Neural progenitor cell (in vitro differentiated cells): ENCODE data around the gene MCF2L2. TPM values are rescaled to one million over a fixed set of nuclear protein-coding genes. Genes with fewer than 3 reads are reported as not detected.

Experiments used
- DNase-seq: peaks from one replicate; pipeline ENCODE4 v3.0.0-alpha.2; 2016; ENCODE audit warnings: low spot score
- H2AFZ ChIP-seq: fragments of 200-600 bp; sonication (generic); replicated peaks from 2 replicates; pipeline ENCODE4 v1.6.1; 2016; ENCODE audit warnings: antibody characterized with exemption
- H3F3A ChIP-seq: fragments of 200-600 bp; sonication (generic); 2 replicates; pipeline ENCODE4 v1.6.1; 2016; ENCODE audit warnings: antibody characterized with exemption, low read depth
- H3K27ac ChIP-seq: fragments of 200-600 bp; sonication (generic); 2 replicates; pipeline ENCODE4 v1.5.1; 2016; ENCODE audit warnings: mild to moderate bottlenecking
- H3K27me3 ChIP-seq: fragments of 200-600 bp; sonication (generic); 2 replicates; pipeline ENCODE4 v1.6.1; 2016; ENCODE audit warnings: mild to moderate bottlenecking, moderate library complexity
- H3K36me3 ChIP-seq: fragments of 200-600 bp; sonication (generic); 2 replicates; pipeline ENCODE4 v1.5.1; 2016
- H3K4me1 ChIP-seq: fragments of 200-600 bp; sonication (generic); 2 replicates; pipeline ENCODE4 v1.6.1; 2016; ENCODE audit warnings: mixed run types
- H3K4me2 ChIP-seq: fragments of 200-600 bp; sonication (generic); 2 replicates; pipeline ENCODE4 v1.6.1; 2016
- H3K4me3 ChIP-seq: fragments of 200-600 bp; sonication (generic); 2 replicates; pipeline ENCODE4 v1.5.1; 2016
- H3K79me2 ChIP-seq: fragments of 200-600 bp; sonication (generic); 2 replicates; pipeline ENCODE4 v1.6.1; 2016; ENCODE audit warnings: low read depth
- H3K9ac ChIP-seq: fragments of 200-600 bp; sonication (generic); 2 replicates; pipeline ENCODE4 v1.6.1; 2016
- H3K9me3 ChIP-seq: fragments of 200-600 bp; sonication (generic); 2 replicates; pipeline ENCODE4 v1.5.1; 2016; ENCODE audit warnings: low read depth
- H4K20me1 ChIP-seq: fragments of 200-600 bp; sonication (generic); 2 replicates; pipeline ENCODE4 v1.6.1; 2016; ENCODE audit warnings: low read depth
- H3K27ac Mint-ChIP-seq: 3 replicates; pipeline ENCODE4 v1.8.0; 2021; ENCODE audit warnings: mixed read lengths
- H3K27me3 Mint-ChIP-seq: 2 replicates; pipeline ENCODE4 v1.8.0; 2022; ENCODE audit warnings: low read depth, mild to moderate bottlenecking, inconsistent platforms, moderate library complexity, mixed read lengths; ENCODE audit not compliant: insufficient read depth
- H3K36me3 Mint-ChIP-seq: 3 replicates; pipeline ENCODE4 v1.8.0; 2021; ENCODE audit warnings: mixed read lengths
- H3K4me1 Mint-ChIP-seq: 3 replicates; pipeline ENCODE4 v1.8.0; 2021; ENCODE audit warnings: mixed read lengths
- H3K4me3 Mint-ChIP-seq: 3 replicates; pipeline ENCODE4 v1.8.0; 2021; ENCODE audit warnings: mild to moderate bottlenecking, moderate library complexity, mixed read lengths
- H3K9me3 Mint-ChIP-seq: 3 replicates; pipeline ENCODE4 v1.8.0; 2020; ENCODE audit warnings: mixed read lengths
- CTCF ChIP-seq: fragments of 200-600 bp; sonication (generic); IDR thresholded peaks from 2 replicates; pipeline ENCODE4 v1.5.1; 2017; ENCODE audit warnings: antibody characterized with exemption, mild to moderate bottlenecking
- EZH2 ChIP-seq: fragments of 200-600 bp; sonication (generic); IDR thresholded peaks from 2 replicates; pipeline ENCODE4 v1.6.1; 2017; ENCODE audit warnings: antibody characterized with exemption, mild to moderate bottlenecking, moderate library complexity
- EZH2phosphoT487 ChIP-seq: fragments of 200-600 bp; sonication (generic); IDR thresholded peaks from 2 replicates; pipeline ENCODE4 v1.6.1; 2017; ENCODE audit warnings: antibody characterized with exemption
- total RNA-seq: library from RNA; depleted of rRNA; stranded (reverse); fragments of >200 nt; gene quantifications from 2 replicates; pipeline ENCODE4 v1.2.3, GENCODE V29; 2015; ENCODE audit warnings: low replicate concordance

MCF2L2 gene
- total RNA-seq, 1 donor from 2014 or later, result 11.1 TPM

- no peaks in the 10 kb centered on the region for H3K9me3 Mint-ChIP-seq
- no peaks in the 10 kb centered on the region for H3K36me3 Mint-ChIP-seq
- H3K79me2 ChIP-seq, result no peaks in the 10 kb centered on the region
- no peaks in the 10 kb centered on the region for H3K27me3 Mint-ChIP-seq
- no peak overlapping the region for H3K9ac ChIP-seq
- no peak overlapping the region for H3K4me3 Mint-ChIP-seq
- H3K4me1 ChIP-seq, result peaks cover 10% of the 10 kb centered on the region
- peaks cover 13% of the 10 kb centered on the region for H3F3A ChIP-seq
- H3K4me1 Mint-ChIP-seq, result peaks cover 6% of the 10 kb centered on the region
- H2AFZ ChIP-seq, result no peak overlapping the region
- TF ChIP-seq EZH2, result no peak
- no peak for TF ChIP-seq EZH2phosphoT487
- H3K9me3 ChIP-seq, result no peaks in the 10 kb centered on the region
- no peaks in the 10 kb centered on the region for H4K20me1 ChIP-seq
- no peak overlapping the region for H3K27ac ChIP-seq
- no peak overlapping the region for H3K27ac Mint-ChIP-seq
- H3K4me2 ChIP-seq, result no peak overlapping the region
- H3K27me3 ChIP-seq, result no peaks in the 10 kb centered on the region
- DNase-seq, result no peak
- H3K4me3 ChIP-seq, result no peak overlapping the region
- H3K36me3 ChIP-seq, result no peaks in the 10 kb centered on the region
Observed at GRCh38 chr3:183475016-183475763, 46.8 kb upstream of the MCF2L2 start.

GRCh38 chr3:183473969-183474368, 45.5 kb upstream of the MCF2L2 start:
- H3K27ac Mint-ChIP-seq, result no peak overlapping the region
- Histone ChIP-seq H3F3A (peaks cover under 1% of the 10 kb centered on the region), H3K27me3 (no peaks in the 10 kb centered on the region), H3K36me3 (no peaks in the 10 kb centered on the region), H3K4me1 (peaks cover 1% of the 10 kb centered on the region), H3K9me3 (no peaks in the 10 kb centered on the region), H4K20me1 (no peaks in the 10 kb centered on the region), H2AFZ (no peak overlapping the region), H3K27ac (no peak overlapping the region), H3K4me3 (no peak overlapping the region), H3K79me2 (no peaks in the 10 kb centered on the region), H3K9ac (no peak overlapping the region), H3K4me2 (no peak overlapping the region)
- no peaks in the 10 kb centered on the region for H3K27me3 Mint-ChIP-seq
- no peaks in the 10 kb centered on the region for H3K36me3 Mint-ChIP-seq
- no peaks in the 10 kb centered on the region for H3K9me3 Mint-ChIP-seq
- H3K4me1 Mint-ChIP-seq, result peaks cover 2% of the 10 kb centered on the region
- TF ChIP-seq EZH2 (no peak), CTCF (no peak), EZH2phosphoT487 (no peak)
- no peak overlapping the region for H3K4me3 Mint-ChIP-seq
- DNase-seq, result no peak

GRCh38 chr3:183472155-183472554, 43.7 kb upstream of the MCF2L2 start:
- no peak overlapping the region for H3K4me3 ChIP-seq
- no peak overlapping the region for H3K4me2 ChIP-seq
- H3K27me3 Mint-ChIP-seq, result no peaks in the 10 kb centered on the region
- H4K20me1 ChIP-seq, result no peaks in the 10 kb centered on the region
- TF ChIP-seq EZH2 (no peak), CTCF (no peak), EZH2phosphoT487 (no peak)
- H2AFZ ChIP-seq, result no peak overlapping the region
- no peaks in the 10 kb centered on the region for H3F3A ChIP-seq
- no peaks in the 10 kb centered on the region for H3K79me2 ChIP-seq
- no peaks in the 10 kb centered on the region for H3K36me3 ChIP-seq
- no peak overlapping the region for H3K4me3 Mint-ChIP-seq
- H3K4me1 Mint-ChIP-seq, result peaks cover 2% of the 10 kb centered on the region
- H3K27ac ChIP-seq, result no peak overlapping the region
- H3K9me3 Mint-ChIP-seq, result no peaks in the 10 kb centered on the region
- H3K27me3 ChIP-seq, result no peaks in the 10 kb centered on the region
- H3K4me1 ChIP-seq, result no peaks in the 10 kb centered on the region
- DNase-seq, result no peak
- H3K36me3 Mint-ChIP-seq, result no peaks in the 10 kb centered on the region
- H3K9me3 ChIP-seq, result no peaks in the 10 kb centered on the region
- no peak overlapping the region for H3K9ac ChIP-seq
- H3K27ac Mint-ChIP-seq, result no peak overlapping the region

GRCh38 chr3:183468424-183468823, 40.0 kb upstream of the MCF2L2 start:
- Histone ChIP-seq H3K27me3 (no peaks in the 10 kb centered on the region), H3K27ac (no peak overlapping the region), H3K9me3 (no peaks in the 10 kb centered on the region), H3K4me3 (no peak overlapping the region), H3F3A (no peaks in the 10 kb centered on the region), H3K4me1 (no peaks in the 10 kb centered on the region), H4K20me1 (no peaks in the 10 kb centered on the region), H2AFZ (no peak overlapping the region), H3K9ac (no peak overlapping the region), H3K79me2 (no peaks in the 10 kb centered on the region), H3K4me2 (no peak overlapping the region), H3K36me3 (no peaks in the 10 kb centered on the region)
- H3K4me3 Mint-ChIP-seq, result no peak overlapping the region
- TF ChIP-seq CTCF, result no peak
- no peak for TF ChIP-seq EZH2
- no peak for TF ChIP-seq EZH2phosphoT487
- DNase-seq, result no peak
- no peaks in the 10 kb centered on the region for H3K9me3 Mint-ChIP-seq
- H3K4me1 Mint-ChIP-seq, result peaks cover 2% of the 10 kb centered on the region
- H3K36me3 Mint-ChIP-seq, result no peaks in the 10 kb centered on the region
- no peak overlapping the region for H3K27ac Mint-ChIP-seq
- H3K27me3 Mint-ChIP-seq, result no peaks in the 10 kb centered on the region
